ENCODE data around the gene IRX6. TPM values are rescaled to one million over a fixed set of nuclear protein-coding genes. Genes with fewer than 3 reads are reported as not detected.

IRX6 gene
- total and polyA plus RNA-seq, 2 experiments from 2014 or later: 0.10 TPM; not detected in 1

DNA sequence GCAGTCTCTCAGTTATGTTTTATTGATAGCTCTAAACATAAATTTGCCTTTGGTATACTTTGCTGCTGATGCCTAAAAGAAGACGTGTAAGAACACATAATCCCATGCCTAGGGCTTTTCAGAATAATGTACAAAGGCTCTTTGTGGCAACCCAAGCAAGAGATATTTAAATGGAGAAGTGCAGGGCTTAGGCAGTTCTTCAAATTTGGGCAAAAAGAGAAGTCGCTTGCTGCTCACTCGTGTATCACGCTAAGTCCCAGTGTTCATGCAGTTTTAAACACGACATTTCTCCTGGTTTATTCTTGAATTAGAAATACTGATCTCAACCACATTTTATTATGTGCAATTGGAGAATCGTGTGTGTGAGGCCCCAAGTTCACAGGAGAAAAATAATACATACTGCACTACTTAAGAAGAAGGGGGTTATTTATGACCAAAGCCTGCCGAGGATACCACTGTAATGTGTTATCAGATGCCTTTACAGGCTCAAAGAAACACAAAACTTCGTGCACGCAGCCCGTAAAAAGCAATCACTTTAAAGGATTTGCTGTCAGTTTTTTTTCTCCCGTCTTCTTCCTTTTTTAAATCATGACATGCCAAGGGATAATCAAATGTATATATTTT lies 22.5 kb upstream of the IRX6 start:
- peaks cover 20% of the 10 kb centered on the region for H3K4me1 Mint-ChIP-seq
- no peaks in the 10 kb centered on the region for H3K36me3 ChIP-seq (ENCODE audit: insufficient read depth)
- ATAC-seq: no peak

More for the DNA sequence above, 22.5 kb upstream of the IRX6 start:
- Histone ChIP-seq H2AFZ (no peak overlapping the region), H3K9me2 (ENCODE audit: insufficient read depth) (no peaks in the 10 kb centered on the region), H3K4me3 (no peak overlapping the region), H4K20me1 (replicated peaks; ENCODE audit: insufficient read depth) (no peaks in the 10 kb centered on the region), H3F3A (replicated peaks; ENCODE audit: low read depth) (no peaks in the 10 kb centered on the region), H3K27me3 (ENCODE audit: insufficient read depth) (no peaks in the 10 kb centered on the region), H3K79me2 (replicated peaks; ENCODE audit: insufficient read depth) (no peaks in the 10 kb centered on the region), H3K4me2 (no peak overlapping the region), H3K27ac (ENCODE audit: low read depth) (no peak overlapping the region), H3K4me1 (ENCODE audit: insufficient read depth) (peaks cover 8% of the 10 kb centered on the region)
- H3K4me3 Mint-ChIP-seq: no peak overlapping the region
- TF ChIP-seq, protein P1, sequence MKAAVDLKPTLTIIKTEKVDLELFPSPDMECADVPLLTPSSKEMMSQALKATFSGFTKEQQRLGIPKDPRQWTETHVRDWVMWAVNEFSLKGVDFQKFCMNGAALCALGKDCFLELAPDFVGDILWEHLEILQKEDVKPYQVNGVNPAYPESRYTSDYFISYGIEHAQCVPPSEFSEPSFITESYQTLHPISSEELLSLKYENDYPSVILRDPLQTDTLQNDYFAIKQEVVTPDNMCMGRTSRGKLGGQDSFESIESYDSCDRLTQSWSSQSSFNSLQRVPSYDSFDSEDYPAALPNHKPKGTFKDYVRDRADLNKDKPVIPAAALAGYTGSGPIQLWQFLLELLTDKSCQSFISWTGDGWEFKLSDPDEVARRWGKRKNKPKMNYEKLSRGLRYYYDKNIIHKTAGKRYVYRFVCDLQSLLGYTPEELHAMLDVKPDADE (IDR thresholded peaks at IDR 0.05): no peak
- TF ChIP-seq POLR2AphosphoS5 (IDR thresholded peaks at IDR 0.05; ENCODE audit: low read depth) (no peak), STAT1 (IDR thresholded peaks at IDR 0.05; ENCODE audit: unreplicated experiment) (no peak), CREB1 (CRISPR knock-in tag; IDR thresholded peaks at IDR 0.05; ENCODE audit: low read depth) (no peak), JUNB (IDR thresholded peaks at IDR 0.05; ENCODE audit: unreplicated experiment) (no peak), ZNF331 (CRISPR knock-in tag; IDR thresholded peaks at IDR 0.05; ENCODE audit: low read depth) (no peak), EZH2 (IDR thresholded peaks at IDR 0.05; ENCODE audit: low read depth, unreplicated experiment) (no peak), EZH2phosphoT487 (IDR thresholded peaks at IDR 0.05; ENCODE audit: unreplicated experiment) (no peak), ZNF114 (CRISPR knock-in tag; IDR thresholded peaks at IDR 0.05) (no peak), NANOG (IDR thresholded peaks at IDR 0.05; ENCODE audit: borderline replicate concordance) (no peak)
- TF ChIP-seq, protein P2, sequence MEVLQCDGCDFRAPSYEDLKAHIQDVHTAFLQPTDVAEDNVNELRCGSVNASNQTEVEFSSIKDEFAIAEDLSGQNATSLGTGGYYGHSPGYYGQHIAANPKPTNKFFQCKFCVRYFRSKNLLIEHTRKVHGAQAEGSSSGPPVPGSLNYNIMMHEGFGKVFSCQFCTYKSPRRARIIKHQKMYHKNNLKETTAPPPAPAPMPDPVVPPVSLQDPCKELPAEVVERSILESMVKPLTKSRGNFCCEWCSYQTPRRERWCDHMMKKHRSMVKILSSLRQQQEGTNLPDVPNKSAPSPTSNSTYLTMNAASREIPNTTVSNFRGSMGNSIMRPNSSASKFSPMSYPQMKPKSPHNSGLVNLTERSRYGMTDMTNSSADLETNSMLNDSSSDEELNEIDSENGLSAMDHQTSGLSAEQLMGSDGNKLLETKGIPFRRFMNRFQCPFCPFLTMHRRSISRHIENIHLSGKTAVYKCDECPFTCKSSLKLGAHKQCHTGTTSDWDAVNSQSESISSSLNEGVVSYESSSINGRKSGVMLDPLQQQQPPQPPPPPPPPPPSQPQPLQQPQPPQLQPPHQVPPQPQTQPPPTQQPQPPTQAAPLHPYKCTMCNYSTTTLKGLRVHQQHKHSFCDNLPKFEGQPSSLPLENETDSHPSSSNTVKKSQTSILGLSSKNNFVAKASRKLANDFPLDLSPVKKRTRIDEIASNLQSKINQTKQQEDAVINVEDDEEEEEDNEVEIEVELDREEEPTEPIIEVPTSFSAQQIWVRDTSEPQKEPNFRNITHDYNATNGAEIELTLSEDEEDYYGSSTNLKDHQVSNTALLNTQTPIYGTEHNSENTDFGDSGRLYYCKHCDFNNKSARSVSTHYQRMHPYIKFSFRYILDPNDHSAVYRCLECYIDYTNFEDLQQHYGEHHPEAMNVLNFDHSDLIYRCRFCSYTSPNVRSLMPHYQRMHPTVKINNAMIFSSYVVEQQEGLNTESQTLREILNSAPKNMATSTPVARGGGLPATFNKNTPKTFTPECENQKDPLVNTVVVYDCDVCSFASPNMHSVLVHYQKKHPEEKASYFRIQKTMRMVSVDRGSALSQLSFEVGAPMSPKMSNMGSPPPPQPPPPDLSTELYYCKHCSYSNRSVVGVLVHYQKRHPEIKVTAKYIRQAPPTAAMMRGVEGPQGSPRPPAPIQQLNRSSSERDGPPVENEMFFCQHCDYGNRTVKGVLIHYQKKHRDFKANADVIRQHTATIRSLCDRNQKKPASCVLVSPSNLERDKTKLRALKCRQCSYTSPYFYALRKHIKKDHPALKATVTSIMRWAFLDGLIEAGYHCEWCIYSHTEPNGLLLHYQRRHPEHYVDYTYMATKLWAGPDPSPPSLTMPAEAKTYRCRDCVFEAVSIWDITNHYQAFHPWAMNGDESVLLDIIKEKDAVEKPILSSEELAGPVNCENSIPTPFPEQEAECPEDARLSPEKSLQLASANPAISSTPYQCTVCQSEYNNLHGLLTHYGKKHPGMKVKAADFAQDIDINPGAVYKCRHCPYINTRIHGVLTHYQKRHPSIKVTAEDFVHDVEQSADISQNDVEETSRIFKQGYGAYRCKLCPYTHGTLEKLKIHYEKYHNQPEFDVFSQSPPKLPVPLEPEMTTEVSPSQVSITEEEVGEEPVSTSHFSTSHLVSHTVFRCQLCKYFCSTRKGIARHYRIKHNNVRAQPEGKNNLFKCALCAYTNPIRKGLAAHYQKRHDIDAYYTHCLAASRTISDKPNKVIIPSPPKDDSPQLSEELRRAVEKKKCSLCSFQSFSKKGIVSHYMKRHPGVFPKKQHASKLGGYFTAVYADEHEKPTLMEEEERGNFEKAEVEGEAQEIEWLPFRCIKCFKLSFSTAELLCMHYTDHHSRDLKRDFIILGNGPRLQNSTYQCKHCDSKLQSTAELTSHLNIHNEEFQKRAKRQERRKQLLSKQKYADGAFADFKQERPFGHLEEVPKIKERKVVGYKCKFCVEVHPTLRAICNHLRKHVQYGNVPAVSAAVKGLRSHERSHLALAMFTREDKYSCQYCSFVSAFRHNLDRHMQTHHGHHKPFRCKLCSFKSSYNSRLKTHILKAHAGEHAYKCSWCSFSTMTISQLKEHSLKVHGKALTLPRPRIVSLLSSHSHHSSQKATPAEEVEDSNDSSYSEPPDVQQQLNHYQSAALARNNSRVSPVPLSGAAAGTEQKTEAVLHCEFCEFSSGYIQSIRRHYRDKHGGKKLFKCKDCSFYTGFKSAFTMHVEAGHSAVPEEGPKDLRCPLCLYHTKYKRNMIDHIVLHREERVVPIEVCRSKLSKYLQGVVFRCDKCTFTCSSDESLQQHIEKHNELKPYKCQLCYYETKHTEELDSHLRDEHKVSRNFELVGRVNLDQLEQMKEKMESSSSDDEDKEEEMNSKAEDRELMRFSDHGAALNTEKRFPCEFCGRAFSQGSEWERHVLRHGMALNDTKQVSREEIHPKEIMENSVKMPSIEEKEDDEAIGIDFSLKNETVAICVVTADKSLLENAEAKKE (CRISPR knock-in tag; IDR thresholded peaks at IDR 0.05): no peak
- TF ChIP-seq, protein P3, sequence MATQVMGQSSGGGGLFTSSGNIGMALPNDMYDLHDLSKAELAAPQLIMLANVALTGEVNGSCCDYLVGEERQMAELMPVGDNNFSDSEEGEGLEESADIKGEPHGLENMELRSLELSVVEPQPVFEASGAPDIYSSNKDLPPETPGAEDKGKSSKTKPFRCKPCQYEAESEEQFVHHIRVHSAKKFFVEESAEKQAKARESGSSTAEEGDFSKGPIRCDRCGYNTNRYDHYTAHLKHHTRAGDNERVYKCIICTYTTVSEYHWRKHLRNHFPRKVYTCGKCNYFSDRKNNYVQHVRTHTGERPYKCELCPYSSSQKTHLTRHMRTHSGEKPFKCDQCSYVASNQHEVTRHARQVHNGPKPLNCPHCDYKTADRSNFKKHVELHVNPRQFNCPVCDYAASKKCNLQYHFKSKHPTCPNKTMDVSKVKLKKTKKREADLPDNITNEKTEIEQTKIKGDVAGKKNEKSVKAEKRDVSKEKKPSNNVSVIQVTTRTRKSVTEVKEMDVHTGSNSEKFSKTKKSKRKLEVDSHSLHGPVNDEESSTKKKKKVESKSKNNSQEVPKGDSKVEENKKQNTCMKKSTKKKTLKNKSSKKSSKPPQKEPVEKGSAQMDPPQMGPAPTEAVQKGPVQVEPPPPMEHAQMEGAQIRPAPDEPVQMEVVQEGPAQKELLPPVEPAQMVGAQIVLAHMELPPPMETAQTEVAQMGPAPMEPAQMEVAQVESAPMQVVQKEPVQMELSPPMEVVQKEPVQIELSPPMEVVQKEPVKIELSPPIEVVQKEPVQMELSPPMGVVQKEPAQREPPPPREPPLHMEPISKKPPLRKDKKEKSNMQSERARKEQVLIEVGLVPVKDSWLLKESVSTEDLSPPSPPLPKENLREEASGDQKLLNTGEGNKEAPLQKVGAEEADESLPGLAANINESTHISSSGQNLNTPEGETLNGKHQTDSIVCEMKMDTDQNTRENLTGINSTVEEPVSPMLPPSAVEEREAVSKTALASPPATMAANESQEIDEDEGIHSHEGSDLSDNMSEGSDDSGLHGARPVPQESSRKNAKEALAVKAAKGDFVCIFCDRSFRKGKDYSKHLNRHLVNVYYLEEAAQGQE (IDR thresholded peaks at IDR 0.05; ENCODE audit: unreplicated experiment): no peak
- TF ChIP-seq, protein P4, sequence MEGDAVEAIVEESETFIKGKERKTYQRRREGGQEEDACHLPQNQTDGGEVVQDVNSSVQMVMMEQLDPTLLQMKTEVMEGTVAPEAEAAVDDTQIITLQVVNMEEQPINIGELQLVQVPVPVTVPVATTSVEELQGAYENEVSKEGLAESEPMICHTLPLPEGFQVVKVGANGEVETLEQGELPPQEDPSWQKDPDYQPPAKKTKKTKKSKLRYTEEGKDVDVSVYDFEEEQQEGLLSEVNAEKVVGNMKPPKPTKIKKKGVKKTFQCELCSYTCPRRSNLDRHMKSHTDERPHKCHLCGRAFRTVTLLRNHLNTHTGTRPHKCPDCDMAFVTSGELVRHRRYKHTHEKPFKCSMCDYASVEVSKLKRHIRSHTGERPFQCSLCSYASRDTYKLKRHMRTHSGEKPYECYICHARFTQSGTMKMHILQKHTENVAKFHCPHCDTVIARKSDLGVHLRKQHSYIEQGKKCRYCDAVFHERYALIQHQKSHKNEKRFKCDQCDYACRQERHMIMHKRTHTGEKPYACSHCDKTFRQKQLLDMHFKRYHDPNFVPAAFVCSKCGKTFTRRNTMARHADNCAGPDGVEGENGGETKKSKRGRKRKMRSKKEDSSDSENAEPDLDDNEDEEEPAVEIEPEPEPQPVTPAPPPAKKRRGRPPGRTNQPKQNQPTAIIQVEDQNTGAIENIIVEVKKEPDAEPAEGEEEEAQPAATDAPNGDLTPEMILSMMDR (conservative IDR thresholded peaks at IDR 0.05; ENCODE audit: low read depth in 2 of 2): no peak
- H3K36me3 Mint-ChIP-seq (ENCODE audit: low read depth): peaks cover 3% of the 10 kb centered on the region; the same call in 1 of the 3 replicates
- no peak overlapping the region for H3K27ac Mint-ChIP-seq
- peaks cover 14% of the 10 kb centered on the region for H3K9me3 Mint-ChIP-seq
- peaks cover 4% of the 10 kb centered on the region for H3K27me3 Mint-ChIP-seq (ENCODE audit: insufficient read depth, low read depth, poor library complexity)
- no peak for DNase-seq (ENCODE audit: low spot score)

All from GM23338 (cell line).